T47D (cell line): Measurements from ENCODE around the gene RAET1G.

Experiments used
- DNase-seq, 2 experiments: peaks; one replicate each; pipeline versions ENCODE4 v3.0.0 to v3.0.0-alpha.2; 2011 to 2012; ENCODE audit warnings: low read depth in 1 of 2, low spot score in 1 of 2
- JUND ChIP-seq: IDR thresholded peaks from 2 replicates; pipeline ENCODE4 v1.6.1; 2012; ENCODE audit warnings: low read depth
- in situ Hi-C: cut with HindIII; loops from 2 replicates; pipeline ENCODE4 v1.10.0; 2016; ENCODE audit warnings: low sequenced_read_pairs, low pct_unique_long_range_greater_than_20kb

The RAET1G gene

DNA sequence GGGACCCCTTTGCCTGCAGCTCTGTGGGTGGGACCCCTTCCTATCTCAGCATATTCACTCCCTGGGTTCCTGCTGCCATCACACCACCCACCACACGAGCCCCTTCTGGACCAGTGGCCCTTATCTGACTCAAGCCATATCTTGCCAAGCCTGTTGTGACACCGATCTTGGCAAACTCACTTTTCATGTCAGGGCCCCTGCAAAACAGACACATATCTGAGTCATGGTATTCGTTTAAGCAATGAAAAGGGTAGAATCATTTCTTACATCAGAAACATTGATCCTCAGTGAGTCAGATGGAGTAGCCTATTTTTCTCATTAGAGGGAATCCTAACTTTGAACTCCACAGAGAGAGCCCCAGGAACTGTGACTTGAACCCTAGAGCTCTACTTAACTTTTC, 35.6 kb downstream of the RAET1G start:
- DNase-seq, result no peak
- in situ Hi-C loops, result no loop called here
- no peak for TF ChIP-seq JUND

DNA sequence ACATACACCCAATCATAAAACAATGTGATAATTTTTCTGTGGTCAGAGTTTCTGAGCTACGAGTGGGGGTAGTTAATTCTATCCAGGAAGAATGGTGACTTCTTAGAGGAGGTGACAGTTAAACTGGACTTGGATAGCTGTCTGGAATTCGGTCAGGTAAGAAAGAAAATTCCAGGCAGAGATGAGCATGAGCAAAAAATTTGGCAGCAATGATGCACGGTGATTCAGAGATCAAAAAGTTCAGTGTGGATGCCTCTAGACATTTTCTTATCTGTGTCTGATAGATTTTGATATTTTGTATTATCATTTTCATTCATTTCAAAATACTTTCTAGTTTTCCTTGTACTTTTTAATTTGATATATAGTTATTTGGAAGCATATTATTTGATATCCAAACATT, 37.0 kb downstream of the RAET1G start:
- in situ Hi-C loops, result no loop called here
- no peak for TF ChIP-seq JUND
- DNase-seq, result no peak

GRCh38 chr6:149884617-149885016, 38.3 kb downstream of the RAET1G start:
- in situ Hi-C loops, result no loop called here
- no peak for TF ChIP-seq JUND
- no peak for DNase-seq

DNA sequence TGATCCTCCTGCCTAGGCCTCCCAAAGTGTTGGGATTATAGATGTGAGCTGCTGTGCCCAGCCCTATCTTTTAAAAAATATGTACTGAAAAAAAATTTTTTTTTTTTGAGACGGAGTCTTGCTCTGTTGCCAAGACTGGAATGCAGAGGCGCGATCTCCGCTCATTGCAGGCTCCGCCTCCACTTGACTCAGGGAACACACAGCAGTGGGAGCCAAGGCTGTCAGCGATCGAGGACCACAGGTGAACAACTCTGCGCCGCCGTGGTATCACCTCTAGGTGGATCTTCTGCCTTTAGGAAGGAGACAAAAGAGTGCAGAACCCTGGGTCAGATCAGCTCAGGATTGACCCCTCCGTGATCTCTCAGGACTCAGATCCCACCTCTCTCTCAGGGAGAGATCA, 38.7 kb downstream of the RAET1G start:
- no peak for TF ChIP-seq JUND
- DNase-seq, result no peak
- in situ Hi-C loops, result no loop called here

GRCh38 chr6:149881860-149882259, 41.1 kb downstream of the RAET1G start:
- in situ Hi-C loops, result no loop called here
- no peak for DNase-seq
- TF ChIP-seq JUND, result no peak

- no peak for DNase-seq
- in situ Hi-C loops, result no loop called here
- no peak for TF ChIP-seq JUND
Observed at GRCh38 chr6:149881066-149881766, 41.7 kb downstream of the RAET1G start.

GRCh38 chr6:149877659-149878058, 45.3 kb downstream of the RAET1G start:
- TF ChIP-seq JUND, result no peak
- in situ Hi-C loops, result no loop called here
- DNase-seq, result no peak

- TF ChIP-seq JUND, result no peak
- DNase-seq, result no peak
- in situ Hi-C loops, result no loop called here
Observed at GRCh38 chr6:149876241-149876933, 46.5 kb downstream of the RAET1G start.

DNA sequence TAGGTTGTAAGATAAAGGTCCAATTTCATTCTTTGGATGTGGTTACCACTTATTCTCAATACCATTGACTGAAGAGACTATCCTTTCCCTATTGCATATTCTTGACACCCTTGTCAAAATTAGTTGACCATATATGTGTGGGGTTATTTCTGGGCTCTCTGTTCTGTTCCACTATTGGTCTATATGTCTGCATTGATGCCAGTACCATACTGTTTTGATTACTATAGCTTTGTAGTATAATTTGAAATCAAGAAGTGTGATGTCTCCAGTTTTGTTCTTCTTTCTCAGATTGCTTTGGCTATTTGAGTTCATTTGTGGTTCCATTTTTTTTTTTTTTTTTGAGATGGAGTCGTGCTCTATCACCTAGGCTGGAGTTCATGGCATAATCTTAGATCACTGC, 50.7 kb downstream of the RAET1G start:
- no peak for DNase-seq
- in situ Hi-C loops, result no loop called here
- TF ChIP-seq JUND, result no peak

GRCh38 chr6:149871182-149871581, 51.7 kb downstream of the RAET1G start:
- in situ Hi-C loops, result no loop called here
- no peak for TF ChIP-seq JUND

DNA sequence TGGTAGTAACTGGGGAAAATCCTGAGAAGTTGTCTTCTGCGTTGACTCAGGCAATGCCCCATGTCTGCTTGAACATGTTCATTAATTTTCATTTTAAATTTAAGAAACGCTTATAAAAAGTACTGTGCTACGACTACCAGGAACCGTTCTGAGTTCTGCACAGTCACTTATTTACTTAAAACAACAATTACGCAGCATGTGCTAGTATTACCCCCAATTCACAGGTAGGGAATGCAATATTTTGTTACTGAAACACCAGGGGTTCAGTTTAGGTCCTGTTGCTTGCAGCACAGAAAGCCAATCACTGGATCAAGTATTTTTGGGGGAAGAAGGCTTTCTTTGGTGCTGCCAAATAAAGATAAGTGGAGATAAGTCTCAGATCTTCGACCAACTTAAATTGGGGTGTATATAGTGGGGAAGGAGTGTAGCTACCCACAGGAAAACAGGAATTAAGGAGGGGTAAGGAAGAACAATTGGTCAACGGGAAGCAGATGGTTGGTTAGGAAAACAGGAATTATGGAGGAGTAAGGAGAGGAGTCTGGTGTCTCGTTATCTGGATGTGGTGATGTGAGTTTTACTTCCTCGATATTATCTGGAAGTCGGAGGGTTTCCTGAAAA, 53.5 kb downstream of the RAET1G start:
- no peak for DNase-seq
- in situ Hi-C loops, result no loop called here
- TF ChIP-seq JUND, result no peak

More at GRCh38 chr6:149871182-149871581, 51.7 kb downstream of the RAET1G start:
- DNase-seq, result no peak

DNA sequence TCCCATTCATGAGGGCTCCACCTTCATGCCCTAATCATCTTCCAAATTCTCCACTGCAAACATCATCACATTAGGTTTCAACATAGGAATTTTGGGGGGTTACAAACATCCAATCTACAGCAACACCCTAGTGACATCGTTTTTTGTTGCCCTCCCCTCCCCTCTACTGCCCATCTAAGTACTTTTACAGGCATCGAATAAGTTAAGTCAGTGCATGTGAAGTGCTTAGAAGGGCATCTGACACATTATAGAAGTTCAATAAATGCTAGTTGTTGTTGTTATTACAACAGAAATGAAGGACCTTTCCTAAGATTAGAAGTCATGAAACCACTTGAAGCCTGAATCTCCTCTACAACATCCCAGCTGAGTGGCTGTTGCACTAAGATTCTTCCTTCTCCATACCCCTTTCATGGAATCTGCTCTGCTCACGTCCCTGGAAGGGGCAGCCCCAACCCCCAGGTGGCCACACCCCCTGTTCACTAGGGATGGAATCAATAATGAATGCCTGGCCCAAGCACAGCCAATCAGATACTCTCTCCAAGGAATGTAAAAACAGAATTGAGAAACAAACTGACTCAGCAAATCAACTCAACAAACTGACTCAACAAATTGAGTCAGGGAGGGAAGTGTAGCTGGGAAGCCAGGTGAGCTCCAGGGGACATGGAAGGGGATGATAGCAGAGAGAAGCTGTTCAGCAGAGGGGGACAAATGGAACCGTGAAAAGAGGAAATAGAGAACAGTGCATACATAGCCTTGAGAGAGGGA, 54.9 kb downstream of the RAET1G start:
- in situ Hi-C loops, result no loop called here
- DNase-seq, result peak; percentile 41 to 80
- TF ChIP-seq JUND, result no peak
